ENCODE measurements around the gene BCAS3.

- no peak for TF ChIP-seq CTCF (IDR thresholded peaks at IDR 0.05; ENCODE audit: low read depth, low read length, missing input control)
- peak in 1 of 2 donors; percentile 24 for TF ChIP-seq RAD21 (IDR thresholded peaks at IDR 0.05)
- TF ChIP-seq SP1 (IDR thresholded peaks at IDR 0.05) = no peak
- TF ChIP-seq YY1 (IDR thresholded peaks at IDR 0.05) = no peak
- no peak for TF ChIP-seq TAF1 (conservative IDR thresholded peaks at IDR 0.05)
- peak; percentile 73 for TF ChIP-seq NR2F2 (IDR thresholded peaks at IDR 0.05)
These were observed 449.0 kb downstream of the BCAS3 start for GRCh38 chr17:61126473-61127249.
